Spinal cord (tissue), 10 donors: ENCODE measurements around the gene LRCH4. TPM values are rescaled to one million over a fixed set of nuclear protein-coding genes. Genes with fewer than 3 reads are reported as not detected.

Source experiments
- DNase-seq, 6 donors: peaks; one replicate each; pipeline versions ENCODE4 v3.0.0 to v3.0.0-alpha.2; 2013 to 2015; ENCODE audit warnings: low spot score in 6 of 6, low read depth in 4 of 6
- H3K27ac ChIP-seq: one replicate; pipeline ENCODE4 v1.5.1; 2013; ENCODE audit warnings: low read depth, low read length, control low read depth
- H3K27me3 ChIP-seq: one replicate; pipeline ENCODE4 v1.6.1; 2013; ENCODE audit warnings: low read length; ENCODE audit not compliant: control insufficient read depth, insufficient read depth
- H3K36me3 ChIP-seq: one replicate; pipeline ENCODE4 v1.6.1; 2013; ENCODE audit warnings: low read length; ENCODE audit not compliant: control insufficient read depth, insufficient read depth
- H3K4me1 ChIP-seq: one replicate; pipeline ENCODE4 v1.6.1; 2013; ENCODE audit warnings: low read length; ENCODE audit not compliant: control insufficient read depth, insufficient read depth
- H3K4me3 ChIP-seq: one replicate; pipeline ENCODE4 v1.5.1; 2013; ENCODE audit warnings: low read depth, low read length, control low read depth
- H3K9me3 ChIP-seq: one replicate; pipeline ENCODE4 v1.6.1; 2013; ENCODE audit warnings: low read length; ENCODE audit not compliant: control insufficient read depth, insufficient read depth
- WGBS: methylation state at CpG from one replicate; pipeline ENCODE4 v1.1.5; 2013; ENCODE audit warnings: missing lambda C conversion rate; ENCODE audit not compliant: insufficient coverage; 5-methylcytosine and 5-hydroxymethylcytosine counted together
- polyA plus RNA-seq, 2 donors: library from polyadenylated mRNA; unstranded; fragments of 120-200 nt; gene quantifications; one replicate each; pipeline ENCODE4 v1.2.1, GENCODE V29; 2013; ENCODE audit not compliant: insufficient read length in 2 of 2
- total RNA-seq, 2 donors: library from RNA; depleted of rRNA in 1 of 2; stranded (reverse); fragments of 120-200 nt in 1 of 2; fragments of >200 nt in 1 of 2; gene quantifications; one replicate each; pipeline versions ENCODE4 v1.2.3 to v1.2.4, GENCODE V29; 2013 to 2014
- donor health status: healthy.

The LRCH4 gene
- total and polyA plus RNA-seq, 4 donors = 9.6 to 61.3 (median 29.1) TPM

GRCh38 chr7:100595188-100595587 is 9.3 kb upstream of the LRCH4 start:
- Histone ChIP-seq H3K9me3 (no peaks in the 10 kb centered on the region), H3K36me3 (no peaks in the 10 kb centered on the region), H3K4me1 (peaks cover under 1% of the 10 kb centered on the region), H3K4me3 (no peak overlapping the region), H3K27me3 (no peaks in the 10 kb centered on the region), H3K27ac (no peak overlapping the region)
- DNase-seq = no peak
- 95% methylated on average over 4 of the region's 7 CpGs for WGBS

- 93% methylated on average over 16 of the region's 17 CpGs for WGBS
- Histone ChIP-seq H3K4me1 (peaks cover 15% of the 10 kb centered on the region), H3K4me3 (no peak overlapping the region), H3K9me3 (no peaks in the 10 kb centered on the region), H3K27ac (no peak overlapping the region), H3K36me3 (no peaks in the 10 kb centered on the region), H3K27me3 (no peaks in the 10 kb centered on the region)
- DNase-seq = no peak
These were observed 5.7 kb upstream of the LRCH4 start for GRCh38 chr7:100591596-100591995.

- H3K27ac ChIP-seq = peak overlapping the region; percentile 71
These were observed 4.3 kb upstream of the LRCH4 start for GRCh38 chr7:100590077-100590737.

GRCh38 chr7:100589341-100589947 is 3.5 kb upstream of the LRCH4 start:
- Histone ChIP-seq H3K4me1 (peaks cover 27% of the 10 kb centered on the region), H3K4me3 (peak overlapping the region; percentile 37), H3K36me3 (no peaks in the 10 kb centered on the region), H3K27me3 (no peaks in the 10 kb centered on the region), H3K9me3 (no peaks in the 10 kb centered on the region), H3K27ac (peak overlapping the region; percentile 71)
- no peak for DNase-seq
- WGBS = 31% methylated on average over 7 of the region's 7 CpGs

More at GRCh38 chr7:100590077-100590737, 4.3 kb upstream of the LRCH4 start:
- 53% methylated on average over 17 of the region's 20 CpGs for WGBS
- Histone ChIP-seq H3K27me3 (no peaks in the 10 kb centered on the region), H3K4me3 (peak overlapping the region; percentile 37), H3K9me3 (no peaks in the 10 kb centered on the region), H3K4me1 (peaks cover 19% of the 10 kb centered on the region), H3K36me3 (no peaks in the 10 kb centered on the region)
- DNase-seq = no peak

GRCh38 chr7:100588438-100588837 is 2.5 kb upstream of the LRCH4 start:
- WGBS = 60% methylated on average over 1 of the region's 1 CpG
- Histone ChIP-seq H3K4me1 (peaks cover 37% of the 10 kb centered on the region), H3K27ac (no peak overlapping the region), H3K4me3 (no peak overlapping the region), H3K27me3 (no peaks in the 10 kb centered on the region), H3K9me3 (no peaks in the 10 kb centered on the region), H3K36me3 (peaks cover 7% of the 10 kb centered on the region)
- DNase-seq = peak in 1 of 6 donors; percentile 28

GRCh38 chr7:100586266-100587025 is 517 bp upstream of the LRCH4 start, which contains the start of gene FBXO24:
Gene FBXO24 (plus strand): TSS chr7:100586328. CDS start chr7:100586626, 298 bp downstream.
- H3K27ac ChIP-seq = peak within 1 kb of the TSS; percentile 88
- no peaks in the 10 kb centered on the region for H3K9me3 ChIP-seq
- H3K36me3 ChIP-seq = peaks cover 27% of the 10 kb centered on the region
- H3K4me3 ChIP-seq = peak within 1 kb of the TSS; percentile 96
- H3K27me3 ChIP-seq = no peaks in the 10 kb centered on the region
- WGBS = 0% methylated on average over 52 of the region's 53 CpGs
- peaks cover 50% of the 10 kb centered on the region for H3K4me1 ChIP-seq
- peak; percentile 99 to 100 (median 100) for DNase-seq

GRCh38 chr7:100584683-100585510 is 1.0 kb downstream of the LRCH4 start:
- peak overlapping the region; percentile 96 for H3K4me3 ChIP-seq
- peaks cover 43% of the 10 kb centered on the region for H3K36me3 ChIP-seq
- H3K9me3 ChIP-seq = no peaks in the 10 kb centered on the region
- 5% methylated on average over 13 of the region's 20 CpGs for WGBS
- H3K27me3 ChIP-seq = no peaks in the 10 kb centered on the region
- H3K27ac ChIP-seq = peak overlapping the region; percentile 81
- peak in 2 of 6 donors; percentile 16 to 48 for DNase-seq
- H3K4me1 ChIP-seq = peaks cover 47% of the 10 kb centered on the region

GRCh38 chr7:100584054-100584682 is 1.8 kb downstream of the LRCH4 start:
- Histone ChIP-seq H3K4me1 (peaks cover 41% of the 10 kb centered on the region), H3K27ac (peak overlapping the region; percentile 81), H3K9me3 (no peaks in the 10 kb centered on the region), H3K27me3 (no peaks in the 10 kb centered on the region), H3K4me3 (peak overlapping the region; percentile 96), H3K36me3 (peaks cover 50% of the 10 kb centered on the region)
- WGBS = 79% methylated on average over 7 of the region's 15 CpGs
- no peak for DNase-seq
